DND-41 (cell line): Measurements from ENCODE around the gene NHLRC4.

Experiments
- EZH2 ChIP-seq: IDR thresholded peaks from 3 replicates; pipeline ENCODE4 v1.6.1; 2012; ENCODE audit warnings: borderline replicate concordance, low read depth, mild to moderate bottlenecking, moderate library complexity, low read length, inconsistent platforms; ENCODE audit not compliant: severe bottlenecking
- TF ChIP-seq, protein P1 (sequence below): IDR thresholded peaks from 2 replicates; pipeline ENCODE4 v1.5.1; 2012; ENCODE audit warnings: borderline replicate concordance, low read length, moderate library complexity, mild to moderate bottlenecking; ENCODE audit not compliant: poor library complexity, severe bottlenecking; ENCODE audit errors: extremely low read depth

- TF ChIP-seq, protein P1, sequence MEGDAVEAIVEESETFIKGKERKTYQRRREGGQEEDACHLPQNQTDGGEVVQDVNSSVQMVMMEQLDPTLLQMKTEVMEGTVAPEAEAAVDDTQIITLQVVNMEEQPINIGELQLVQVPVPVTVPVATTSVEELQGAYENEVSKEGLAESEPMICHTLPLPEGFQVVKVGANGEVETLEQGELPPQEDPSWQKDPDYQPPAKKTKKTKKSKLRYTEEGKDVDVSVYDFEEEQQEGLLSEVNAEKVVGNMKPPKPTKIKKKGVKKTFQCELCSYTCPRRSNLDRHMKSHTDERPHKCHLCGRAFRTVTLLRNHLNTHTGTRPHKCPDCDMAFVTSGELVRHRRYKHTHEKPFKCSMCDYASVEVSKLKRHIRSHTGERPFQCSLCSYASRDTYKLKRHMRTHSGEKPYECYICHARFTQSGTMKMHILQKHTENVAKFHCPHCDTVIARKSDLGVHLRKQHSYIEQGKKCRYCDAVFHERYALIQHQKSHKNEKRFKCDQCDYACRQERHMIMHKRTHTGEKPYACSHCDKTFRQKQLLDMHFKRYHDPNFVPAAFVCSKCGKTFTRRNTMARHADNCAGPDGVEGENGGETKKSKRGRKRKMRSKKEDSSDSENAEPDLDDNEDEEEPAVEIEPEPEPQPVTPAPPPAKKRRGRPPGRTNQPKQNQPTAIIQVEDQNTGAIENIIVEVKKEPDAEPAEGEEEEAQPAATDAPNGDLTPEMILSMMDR, result no peak
- TF ChIP-seq EZH2, result no peak
These were observed 30.1 kb upstream of the NHLRC4 start for GRCh38 chr16:536746-537145.
